Measurements from ENCODE around the gene HIP1R.

HIP1R gene

GRCh38 chr12:122847516-122847836 lies 12.2 kb downstream of the HIP1R start:
- no peak for DNase-seq (ENCODE audit: low read depth)

DNA sequence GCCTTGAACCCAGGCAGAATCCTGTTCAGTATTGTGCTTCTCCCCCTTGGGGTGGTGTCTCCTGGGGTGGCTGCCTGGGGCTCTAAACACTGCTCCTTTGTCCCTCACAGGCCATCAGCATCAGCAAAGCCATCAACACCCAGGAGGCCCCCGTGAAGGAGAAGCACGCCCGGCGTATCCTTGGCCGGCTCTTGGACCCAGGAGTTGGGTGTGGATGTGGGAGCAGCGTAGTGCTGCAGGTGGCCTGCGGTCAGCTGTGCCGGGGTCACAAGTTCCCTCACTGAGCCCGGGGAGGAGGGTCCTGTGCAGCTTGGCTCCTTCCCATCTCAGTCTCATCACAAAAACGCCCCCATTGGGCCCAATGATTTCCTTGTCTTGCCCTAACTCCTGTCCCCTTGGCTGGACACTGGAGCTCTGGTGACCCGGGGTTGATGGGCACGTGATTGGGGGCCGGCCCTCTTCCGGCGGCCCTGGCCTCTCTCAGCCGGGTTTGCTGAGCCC lies 12.7 kb downstream of the HIP1R start:
- no peak for DNase-seq (ENCODE audit: low read depth)

DNA sequence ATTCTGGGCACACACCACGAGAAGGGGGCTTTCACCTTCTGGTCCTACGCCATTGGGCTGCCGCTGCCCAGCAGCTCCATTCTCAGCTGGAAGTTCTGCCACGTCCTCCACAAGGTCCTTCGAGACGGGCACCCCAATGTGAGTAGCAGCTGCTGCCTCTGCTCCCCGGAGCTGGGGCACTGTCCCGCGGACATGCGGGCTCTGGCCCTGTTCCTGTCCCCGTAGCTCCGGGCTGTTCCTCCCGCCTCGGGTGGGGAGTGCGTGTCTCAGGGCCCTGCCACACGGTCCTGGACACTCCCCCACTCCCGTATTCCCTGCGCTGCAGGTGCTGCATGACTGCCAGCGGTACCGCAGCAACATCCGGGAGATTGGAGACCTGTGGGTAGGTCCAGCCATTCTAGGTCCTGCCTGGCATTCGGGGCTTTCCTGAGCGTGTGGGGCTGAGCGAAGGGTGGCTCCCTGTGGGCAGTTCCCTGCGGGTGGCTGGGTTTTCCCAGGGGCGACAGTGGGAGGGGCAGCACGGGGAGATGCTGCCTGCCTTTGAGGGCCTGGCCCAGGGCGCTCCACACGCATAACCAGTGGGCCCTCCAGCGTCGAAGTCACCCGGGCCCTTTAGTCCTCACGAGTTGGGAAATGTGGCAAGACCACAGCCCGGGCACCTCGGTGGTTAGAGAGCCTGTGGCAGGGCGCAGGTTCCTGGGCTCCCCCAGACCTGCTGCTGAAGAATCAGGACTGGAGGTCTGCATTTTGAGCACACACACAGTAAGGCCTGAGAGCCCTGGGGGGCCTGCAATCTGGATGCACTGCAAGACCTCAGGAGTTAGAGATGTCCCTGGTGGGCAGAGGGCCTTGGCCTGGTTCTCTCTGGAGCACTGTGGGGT lies 13.5 kb downstream of the HIP1R start:
- no peak for DNase-seq (ENCODE audit: low read depth)

DNA sequence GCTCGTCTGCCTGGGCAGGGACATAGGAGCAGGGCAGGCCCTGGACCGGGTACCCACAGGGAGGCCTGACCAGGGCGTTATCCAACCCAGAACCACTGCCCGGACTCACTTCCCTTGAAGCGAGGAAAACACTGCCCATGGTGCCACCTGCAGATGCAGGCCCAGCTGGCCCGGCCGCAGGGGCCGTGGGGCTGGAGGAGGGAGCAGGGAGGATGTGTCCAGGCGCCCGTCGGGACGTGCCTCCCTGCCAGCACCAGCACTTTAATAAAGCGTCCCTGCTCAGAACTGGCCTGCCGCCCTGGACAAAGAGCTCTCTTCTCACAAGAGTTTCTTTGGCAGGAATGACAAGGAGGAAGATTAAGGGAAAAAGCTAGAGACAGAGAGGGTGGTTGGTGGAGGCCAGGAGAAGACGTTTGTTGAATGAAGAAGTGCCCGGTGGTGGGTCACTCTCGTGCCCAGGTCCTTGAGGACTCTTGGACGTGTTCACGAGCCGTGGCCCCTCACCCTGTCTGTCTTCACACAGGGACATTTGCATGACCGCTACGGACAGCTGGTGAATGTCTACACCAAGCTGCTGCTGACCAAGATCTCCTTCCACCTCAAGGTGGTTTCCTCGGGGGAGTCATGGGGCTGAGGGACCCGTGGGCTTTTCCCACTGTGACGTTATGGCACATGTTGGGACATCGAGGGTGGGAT lies 14.2 kb downstream of the HIP1R start:
- no peak for DNase-seq (ENCODE audit: low read depth)

DNA sequence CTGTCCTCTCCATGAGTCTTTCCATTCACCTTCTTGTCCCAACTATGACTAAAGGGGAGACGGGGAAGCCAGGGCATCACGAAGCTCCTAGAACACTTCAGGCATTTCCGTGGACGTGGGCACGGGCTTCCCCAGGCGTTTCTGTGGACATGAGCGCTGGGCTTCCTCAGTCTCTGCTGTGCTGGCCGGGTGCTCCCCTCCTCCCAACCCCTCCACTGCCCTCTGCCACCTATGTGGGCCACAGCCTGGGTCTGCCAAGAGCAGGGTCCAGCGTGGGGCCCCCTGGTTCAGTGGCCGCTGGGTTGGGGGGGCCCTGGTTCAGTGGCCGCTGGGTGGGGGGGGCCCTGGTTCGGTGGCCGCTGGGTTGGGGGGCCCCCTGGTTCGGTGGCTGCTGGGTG lies 14.8 kb downstream of the HIP1R start:
- no peak for DNase-seq (ENCODE audit: low read depth)

GRCh38 chr12:122850695-122851350 lies 15.6 kb downstream of the HIP1R start:
- DNase-seq (ENCODE audit: low read depth) = no peak

- DNase-seq (ENCODE audit: low read depth) = no peak
Observed at GRCh38 chr12:122851820-122852219, 16.6 kb downstream of the HIP1R start.

DNA sequence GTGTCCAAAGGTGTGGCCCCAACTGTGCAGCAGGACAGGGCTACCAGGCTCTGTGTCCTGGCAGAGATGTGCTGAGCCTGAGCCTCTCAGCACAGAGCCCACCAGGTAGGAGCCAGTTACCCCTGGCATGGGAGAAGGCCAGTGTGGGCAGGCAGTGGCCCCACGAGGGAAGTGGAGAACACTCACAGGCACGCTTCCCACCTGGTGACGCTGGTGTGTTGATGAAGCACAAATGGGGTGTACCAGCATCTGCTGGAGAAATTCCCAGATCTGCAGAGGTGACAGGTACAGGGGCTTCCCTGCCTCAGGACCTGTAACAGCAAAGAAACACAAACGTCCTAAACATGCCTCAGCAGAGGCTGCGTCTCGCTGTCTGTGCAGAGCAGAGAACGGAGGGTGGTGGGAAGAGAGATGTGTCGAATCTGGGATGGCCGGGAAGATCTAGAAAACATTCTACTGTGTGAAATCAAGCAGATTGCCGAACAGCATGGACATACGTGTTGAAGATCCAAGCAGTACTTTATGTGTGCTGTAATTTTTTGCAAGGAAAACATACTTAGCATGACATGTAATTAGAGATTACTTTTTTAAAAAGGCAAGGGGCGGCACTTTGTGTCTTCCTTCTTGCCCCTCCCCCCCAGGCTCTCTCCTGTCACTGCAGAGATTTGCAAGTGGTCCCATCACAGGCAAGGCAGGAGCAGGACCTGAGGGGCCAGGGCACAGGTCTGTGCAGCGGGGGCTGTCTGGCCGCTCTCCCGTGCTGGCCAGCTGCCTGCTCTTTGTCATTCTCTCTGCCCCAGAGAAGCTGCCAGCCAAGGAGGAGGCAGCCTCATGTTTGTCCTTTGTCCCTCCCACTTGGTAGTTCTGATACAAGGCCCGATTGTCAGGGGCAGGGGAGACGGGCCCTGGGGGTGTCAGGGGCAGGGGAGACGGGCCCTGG lies 17.3 kb downstream of the HIP1R start:
- no peak for DNase-seq (ENCODE audit: low read depth)

DNA sequence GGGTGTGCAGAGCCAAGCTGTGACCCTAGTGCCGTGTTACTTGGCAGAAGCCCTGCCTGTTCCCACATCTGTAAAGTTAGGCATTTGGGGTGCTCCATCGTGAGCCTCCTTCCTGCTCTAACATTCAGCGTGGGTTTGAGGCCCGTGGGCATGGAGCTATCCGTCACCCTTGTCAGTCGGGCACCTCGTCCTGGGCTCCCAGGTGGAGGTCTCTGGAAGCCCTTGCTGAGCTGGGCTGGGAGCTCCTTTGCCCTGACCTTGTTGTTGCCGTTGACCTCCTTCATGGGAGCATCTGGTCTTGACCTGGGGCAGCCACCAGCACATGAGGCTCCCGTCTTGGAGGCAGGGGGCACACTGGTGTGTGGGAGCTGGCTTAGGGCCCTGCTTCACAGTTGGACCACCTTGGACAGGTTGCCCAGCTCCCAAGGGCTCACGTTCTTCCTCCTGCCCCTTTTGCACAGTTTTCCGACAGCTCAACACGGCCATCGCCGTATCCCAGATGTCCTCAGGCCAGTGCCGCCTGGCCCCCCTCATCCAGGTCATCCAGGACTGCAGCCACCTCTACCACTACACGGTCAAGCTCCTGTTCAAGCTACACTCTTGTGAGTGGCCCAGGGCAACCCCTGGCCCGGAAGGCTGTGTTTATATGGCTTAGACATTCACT lies 18.5 kb downstream of the HIP1R start:
- no peak for DNase-seq (ENCODE audit: low read depth)

GRCh38 chr12:122854554-122854953 lies 19.3 kb downstream of the HIP1R start:
- DNase-seq (ENCODE audit: low read depth) = no peak

DNA sequence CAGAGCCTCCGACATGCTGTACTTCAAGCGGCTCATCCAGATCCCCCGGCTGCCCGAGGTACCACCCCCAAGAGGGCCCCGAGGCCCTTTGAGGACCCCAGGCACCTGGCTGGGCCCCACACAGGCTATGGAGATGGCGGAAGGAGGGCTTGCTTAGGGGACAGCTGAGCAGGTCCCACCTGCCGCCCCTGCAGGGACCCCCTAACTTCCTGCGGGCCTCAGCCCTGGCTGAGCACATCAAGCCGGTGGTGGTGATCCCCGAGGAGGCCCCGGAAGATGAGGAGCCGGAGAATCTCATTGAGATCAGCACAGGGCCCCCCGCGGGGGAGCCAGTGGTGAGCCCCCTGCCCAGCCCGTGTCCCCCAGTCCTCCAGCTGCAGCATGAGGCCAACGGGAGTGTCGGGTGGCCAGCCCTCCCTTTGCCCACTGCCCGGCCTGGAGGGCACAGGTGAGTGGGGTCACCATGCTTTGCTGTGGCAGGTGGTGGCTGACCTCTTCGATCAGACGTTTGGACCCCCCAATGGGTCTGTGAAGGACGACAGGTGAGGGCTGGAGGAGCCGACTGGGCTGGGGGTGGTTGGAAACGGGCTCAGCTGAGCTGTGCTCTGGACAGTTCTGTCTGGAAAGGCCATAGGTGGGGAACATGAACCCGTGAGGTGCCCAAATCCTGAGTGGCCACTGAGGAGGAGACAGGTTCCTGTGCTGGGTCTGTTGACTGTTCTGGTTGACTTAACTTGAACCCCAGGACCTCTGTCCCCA lies 20.0 kb downstream of the HIP1R start:
- no peak for DNase-seq (ENCODE audit: low read depth)

DNA sequence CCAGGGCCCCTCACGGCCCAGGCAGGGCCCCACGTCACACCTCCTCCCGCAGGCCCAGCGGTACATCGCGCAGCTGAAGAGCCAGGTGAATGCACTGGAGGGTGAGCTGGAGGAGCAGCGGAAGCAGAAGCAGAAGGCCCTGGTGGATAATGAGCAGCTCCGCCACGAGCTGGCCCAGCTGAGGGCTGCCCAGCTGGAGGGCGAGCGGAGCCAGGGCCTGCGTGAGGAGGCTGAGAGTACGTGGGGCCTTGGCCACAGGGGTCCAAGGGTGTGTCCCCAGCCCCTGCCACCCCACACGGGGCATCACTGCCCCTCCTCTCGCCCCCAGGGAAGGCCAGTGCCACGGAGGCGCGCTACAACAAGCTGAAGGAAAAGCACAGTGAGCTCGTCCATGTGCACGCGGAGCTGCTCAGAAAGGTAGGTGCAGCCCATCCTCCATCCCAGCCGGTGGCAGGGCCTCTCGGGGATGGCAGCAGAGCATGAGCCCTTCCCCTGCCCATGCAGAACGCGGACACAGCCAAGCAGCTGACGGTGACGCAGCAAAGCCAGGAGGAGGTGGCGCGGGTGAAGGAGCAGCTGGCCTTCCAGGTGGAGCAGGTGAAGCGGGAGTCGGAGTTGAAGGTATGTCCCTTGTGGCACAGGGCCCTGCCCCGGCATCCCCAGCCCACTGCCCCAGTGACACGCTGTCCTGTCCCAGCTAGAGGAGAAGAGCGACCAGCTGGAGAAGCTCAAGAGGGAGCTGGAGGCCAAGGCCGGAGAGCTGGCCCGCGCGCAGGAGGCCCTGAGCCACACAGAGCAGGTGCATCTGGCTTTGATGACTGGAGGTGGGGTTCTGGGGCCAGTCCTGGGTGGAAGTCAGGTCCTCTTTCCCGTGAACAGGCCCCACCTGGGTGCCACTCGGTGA lies 20.9 kb downstream of the HIP1R start:
- no peak for DNase-seq (ENCODE audit: low read depth)

DNA sequence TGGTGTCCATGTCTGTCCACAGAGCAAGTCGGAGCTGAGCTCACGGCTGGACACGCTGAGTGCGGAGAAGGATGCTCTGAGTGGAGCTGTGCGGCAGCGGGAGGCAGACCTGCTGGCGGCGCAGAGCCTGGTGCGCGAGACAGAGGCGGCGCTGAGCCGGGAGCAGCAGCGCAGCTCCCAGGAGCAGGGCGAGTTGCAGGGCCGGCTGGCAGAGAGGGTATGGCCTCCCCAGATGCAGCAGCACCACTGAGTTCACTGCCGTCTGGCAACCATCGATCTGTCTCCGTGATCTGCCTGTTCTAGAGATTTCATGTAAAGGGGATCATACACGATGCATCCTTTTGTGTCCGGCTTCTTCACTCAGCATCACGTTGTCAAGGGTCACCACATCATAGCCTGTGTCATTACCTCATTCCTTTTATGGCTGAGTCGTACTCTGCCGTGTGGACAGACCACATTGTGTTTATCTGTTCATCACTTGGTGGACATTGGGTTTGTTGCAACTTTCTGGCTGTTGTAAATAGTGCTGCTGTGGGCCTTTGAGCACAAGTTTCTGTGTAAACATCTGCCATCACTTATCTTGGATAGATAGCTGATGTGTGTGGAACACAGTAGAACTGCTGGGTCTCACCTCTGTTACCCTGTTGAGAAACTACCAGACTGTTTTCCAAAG lies 21.9 kb downstream of the HIP1R start:
- no peak for DNase-seq (ENCODE audit: low read depth)

- no peak for DNase-seq (ENCODE audit: low read depth)
Observed at GRCh38 chr12:122858171-122858570, 22.9 kb downstream of the HIP1R start.

GRCh38 chr12:122858591-122859302 lies 23.5 kb downstream of the HIP1R start:
- no peak for DNase-seq (ENCODE audit: low read depth)

DNA sequence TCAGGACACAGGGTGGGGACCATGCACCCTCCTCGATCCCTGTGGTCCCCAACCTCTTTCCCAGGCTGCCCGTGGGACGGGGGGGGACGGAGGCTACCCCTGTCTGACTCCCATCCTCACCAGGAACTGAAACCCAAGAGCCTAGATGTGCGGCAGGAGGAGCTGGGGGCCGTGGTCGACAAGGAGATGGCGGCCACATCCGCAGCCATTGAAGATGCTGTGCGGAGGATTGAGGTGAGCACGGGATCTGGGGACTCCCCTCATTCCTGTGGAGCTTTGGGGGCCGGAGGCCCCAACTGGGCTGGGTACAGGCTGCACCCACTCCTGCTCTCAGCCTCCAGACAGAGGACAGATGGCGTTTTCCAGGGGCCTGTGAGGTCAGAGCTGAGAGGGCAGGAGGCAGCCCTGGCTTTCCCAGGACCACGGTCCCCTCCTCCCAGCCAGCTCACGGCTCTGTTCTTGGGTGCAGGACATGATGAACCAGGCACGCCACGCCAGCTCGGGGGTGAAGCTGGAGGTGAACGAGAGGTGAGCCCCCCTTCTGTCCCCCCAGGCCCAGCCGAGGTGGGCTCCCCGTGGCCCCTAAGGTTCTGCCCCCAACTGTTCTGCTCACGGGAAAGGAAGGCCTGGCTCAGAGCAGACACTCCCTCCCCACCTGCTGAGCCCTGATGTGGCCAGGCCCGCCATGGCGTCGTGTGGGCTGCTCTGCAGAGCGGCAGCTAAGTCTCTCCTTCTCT lies 24.2 kb downstream of the HIP1R start:
- no peak for DNase-seq (ENCODE audit: low read depth)

DNA sequence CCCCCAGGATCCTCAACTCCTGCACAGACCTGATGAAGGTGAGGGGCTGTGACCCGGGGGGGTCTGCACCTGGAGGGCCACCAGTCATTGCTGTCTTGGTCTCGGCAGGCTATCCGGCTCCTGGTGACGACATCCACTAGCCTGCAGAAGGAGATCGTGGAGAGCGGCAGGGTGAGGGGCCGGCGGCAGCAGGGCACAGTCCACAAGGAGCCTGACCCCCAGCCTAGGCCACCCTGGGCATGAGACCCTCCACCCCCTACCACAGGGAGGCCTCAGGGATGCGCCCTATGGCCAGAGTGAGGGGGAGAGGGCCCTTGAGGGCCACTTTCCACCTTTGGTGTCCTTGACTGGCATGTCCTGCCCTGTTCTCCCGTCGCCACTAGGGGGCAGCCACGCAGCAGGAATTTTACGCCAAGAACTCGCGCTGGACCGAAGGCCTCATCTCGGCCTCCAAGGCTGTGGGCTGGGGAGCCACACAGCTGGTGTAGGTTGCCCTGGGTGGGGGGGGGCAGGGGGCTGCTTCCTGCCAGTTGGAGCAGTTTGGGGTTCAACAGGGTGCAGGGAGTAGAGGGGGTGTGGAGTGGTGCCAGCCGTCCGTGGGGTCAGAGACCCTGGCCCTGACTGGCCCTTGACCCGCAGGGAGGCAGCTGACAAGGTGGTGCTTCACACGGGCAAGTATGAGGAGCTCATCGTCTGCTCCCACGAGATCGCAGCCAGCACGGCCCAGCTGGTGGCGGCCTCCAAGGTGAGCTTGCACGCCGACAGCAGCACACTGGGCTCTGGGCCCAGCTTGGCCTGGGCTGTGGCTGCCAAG lies 25.0 kb downstream of the HIP1R start:
- peak; percentile 74 for DNase-seq (ENCODE audit: low read depth)
